Stimulated activated CD8-positive, alpha-beta memory T cell treated with anti-CD3 and anti-CD28 coated beads, Interleukin-15, amount 100 ng/mL, for 4 hours (primary cell): ENCODE measurements around the gene IDI2.
"Not testable (repeated sequence)": the region's sequence is repeated elsewhere in the genome, so short reads cannot be mapped to it uniquely, and the experiment has no call there.

Experiments used
- DNase-seq, 2 donors: peaks; one replicate each; pipeline ENCODE4 v3.0.0-alpha.2; 2020; ENCODE audit warnings: low read depth in 2 of 2

Gene IDI2

GRCh38 chr10:1047937-1048336 lies 22.3 kb upstream of the IDI2 start:
- no peak for DNase-seq

- DNase-seq = no peak
Observed at GRCh38 chr10:1045415-1045814, 19.8 kb upstream of the IDI2 start.

GRCh38 chr10:1044964-1045363 lies 19.3 kb upstream of the IDI2 start:
- no peak for DNase-seq

- no peak for DNase-seq
Observed at GRCh38 chr10:1044146-1044545, 18.5 kb upstream of the IDI2 start.

GRCh38 chr10:1043532-1043995 lies 17.9 kb upstream of the IDI2 start:
- no peak for DNase-seq

GRCh38 chr10:1041514-1041913 lies 15.9 kb upstream of the IDI2 start:
- no peak for DNase-seq

GRCh38 chr10:1040133-1040532 lies 14.5 kb upstream of the IDI2 start:
- no peak for DNase-seq

GRCh38 chr10:1038769-1039168 lies 13.1 kb upstream of the IDI2 start:
- DNase-seq = not testable (repeated sequence)

GRCh38 chr10:1037098-1037497 lies 11.4 kb upstream of the IDI2 start:
- DNase-seq = no peak

GRCh38 chr10:1036341-1036791 lies 10.7 kb upstream of the IDI2 start:
- DNase-seq = no peak

- no peak for DNase-seq
Observed at GRCh38 chr10:1035201-1035600, 9.5 kb upstream of the IDI2 start.

- no peak for DNase-seq
Observed at GRCh38 chr10:1034758-1035157, 9.1 kb upstream of the IDI2 start.

- DNase-seq = no peak
Observed at GRCh38 chr10:1033601-1034000, 7.9 kb upstream of the IDI2 start.

- no peak for DNase-seq
Observed at GRCh38 chr10:1029838-1030237, 4.2 kb upstream of the IDI2 start.

GRCh38 chr10:1026578-1026977 lies 919 bp upstream of the IDI2 start:
- no peak for DNase-seq

- DNase-seq = no peak
Observed at GRCh38 chr10:1024103-1024502, 1.6 kb downstream of the IDI2 start.

GRCh38 chr10:1022413-1022812 lies 3.2 kb downstream of the IDI2 start:
- no peak for DNase-seq

- no peak for DNase-seq
Observed at GRCh38 chr10:1020958-1021357, 4.7 kb downstream of the IDI2 start.

GRCh38 chr10:1020460-1020859 lies 5.2 kb downstream of the IDI2 start:
- no peak for DNase-seq

GRCh38 chr10:1019362-1019761 lies 6.3 kb downstream of the IDI2 start:
- no peak for DNase-seq

GRCh38 chr10:1015688-1016087 lies 10.0 kb downstream of the IDI2 start:
- no peak for DNase-seq

GRCh38 chr10:1011696-1012095 lies 14.0 kb downstream of the IDI2 start:
- no peak for DNase-seq

GRCh38 chr10:1010703-1011102 lies 15.0 kb downstream of the IDI2 start:
- no peak for DNase-seq

- not testable (repeated sequence) for DNase-seq
Observed at GRCh38 chr10:1009947-1010346, 15.7 kb downstream of the IDI2 start.

GRCh38 chr10:1009071-1009494 lies 16.6 kb downstream of the IDI2 start:
- no peak for DNase-seq
